K562 (cell line): ENCODE data around the gene ABR. TPM values are rescaled to one million over a fixed set of nuclear protein-coding genes. Genes with fewer than 3 reads are reported as not detected.

ENCODE experiments used
- ATAC-seq: fragments of 200-7000 bp; cut with Tn5 transposase; 3 replicates; pipeline ENCODE4 v1.9.1; 2020; ENCODE audit warnings: moderate library complexity
- BruUV-seq: library from RNA; stranded (reverse); fragments of 400-500 nt; replicated peaks from 2 replicates; lab custom pipeline; 2021; lab: Mats Ljungman, UMichigan
- CTCF ChIA-PET: fragments of 300-600 bp; formaldehyde crosslinking; extraction: SDS; loops from one replicate; lab custom pipeline; 2021; ENCODE audit warnings: low intra/inter-chr PET ratio; lab: Yijun Ruan, JAX
- POLR2A ChIA-PET: fragments of 300-600, 350-650 bp; sonication (Branson Sonifier 250); formaldehyde crosslinking; extraction: SDS; loops from one replicate; lab custom pipeline; 2021; ENCODE audit warnings: antibody characterized with exemption, inconsistent platforms; lab: Yijun Ruan, JAX
- DNase-seq, 4 experiments: peaks; one replicate each; pipeline versions ENCODE4 v3.0.0 to v3.0.0-alpha.2; 2011 to 2018; ENCODE audit warnings: low spot score in 3 of 4, mixed read lengths in 3 of 4; ENCODE audit errors: extremely low read depth in 1 of 4
- FAIRE-seq: peaks from 2 replicates; lab custom pipeline; 2011; peaks lifted over from hg19 to GRCh38; lab: Jason Lieb, UNC
- H2AFZ ChIP-seq: 2 replicates; pipeline ENCODE4 v1.6.0; 2011; ENCODE audit warnings: low read depth, low read length, control low read depth, inconsistent platforms
- H3K27ac ChIP-seq: fragments of 200-600 bp; 3 replicates; pipeline ENCODE4 v1.8.0; 2011; ENCODE audit warnings: low read depth, mild to moderate bottlenecking, control low read depth, inconsistent platforms, low read length, moderate library complexity, mixed read lengths; ENCODE audit errors: extremely low read depth
- H3K27me3 ChIP-seq, 2 experiments: fragments of 300-600 bp in 1 of 2; 2 replicates in 1 of 2; 3 replicates in 1 of 2; pipeline versions ENCODE4 v1.6.0 to v1.8.0; 2011; ENCODE audit warnings: inconsistent platforms in 2 of 2, low read length in 2 of 2, mild to moderate bottlenecking in 1 of 2, mixed read lengths in 1 of 2, moderate library complexity in 1 of 2; ENCODE audit not compliant: control insufficient read depth in 2 of 2, insufficient read depth in 2 of 2
- H3K36me3 ChIP-seq: fragments of 300-600 bp; 3 replicates; pipeline ENCODE4 v1.8.0; 2011; ENCODE audit warnings: mild to moderate bottlenecking, low read length, inconsistent platforms; ENCODE audit not compliant: control insufficient read depth, insufficient read depth
- H3K4me1 ChIP-seq, 2 experiments: fragments of 200-600 bp in 1 of 2; replicated peaks in 1 of 2; 2 replicates in 1 of 2; 3 replicates in 1 of 2; pipeline versions ENCODE4 v1.5.1 to v1.8.0; 2011; ENCODE audit warnings: inconsistent platforms in 2 of 2, low read length in 2 of 2, mild to moderate bottlenecking in 1 of 2, mixed read lengths in 1 of 2, moderate library complexity in 1 of 2; ENCODE audit not compliant: control insufficient read depth in 2 of 2, insufficient read depth in 2 of 2
- H3K4me2 ChIP-seq: 2 replicates; pipeline ENCODE4 v1.6.1; 2011; ENCODE audit warnings: low read length, control low read depth, inconsistent platforms, mixed read lengths; ENCODE audit not compliant: insufficient read depth
- H3K4me3 ChIP-seq: fragments of 200-600 bp; sonication (generic), shearing (Covaris generic); 2 replicates; pipeline ENCODE4 v1.5.1; 2016; ENCODE audit warnings: control low read depth, inconsistent platforms
- H3K79me2 ChIP-seq: fragments of 200-600 bp; 3 replicates; pipeline ENCODE4 v1.8.0; 2011; ENCODE audit warnings: low read length, inconsistent platforms; ENCODE audit not compliant: control insufficient read depth, insufficient read depth
- H3K9ac ChIP-seq, 2 experiments: 2 replicates each; pipeline versions ENCODE4 v1.6.0 to v1.6.1; 2011; ENCODE audit warnings: low read depth in 2 of 2, low read length in 2 of 2, control low read depth in 1 of 2, inconsistent platforms in 1 of 2, mild to moderate bottlenecking in 1 of 2, mixed read lengths in 1 of 2; ENCODE audit not compliant: insufficient read depth in 1 of 2
- H3K9me1 ChIP-seq: one replicate; pipeline ENCODE4 v1.6.0; 2011; ENCODE audit warnings: inconsistent platforms, mild to moderate bottlenecking, low read length, moderate library complexity; ENCODE audit not compliant: control insufficient read depth, insufficient read depth
- H3K9me3 ChIP-seq: replicated peaks from 2 replicates; pipeline ENCODE4 v1.5.1; 2011; ENCODE audit warnings: low read depth, low read length, inconsistent platforms; ENCODE audit not compliant: control insufficient read depth, insufficient read depth
- H4K20me1 ChIP-seq: replicated peaks from 2 replicates; pipeline ENCODE4 v1.6.1; 2011; ENCODE audit warnings: low read length, inconsistent platforms, mixed read lengths; ENCODE audit not compliant: control insufficient read depth, insufficient read depth
- E4F1 ChIP-seq: fragments of 250-450 bp; sonication (Bioruptor Pico); IDR thresholded peaks from 2 replicates; pipeline ENCODE4 v1.5.0; 2021; ENCODE audit warnings: mild to moderate bottlenecking, borderline replicate concordance
- FUS ChIP-seq: fragments of 200-400 bp; formaldehyde crosslinking; optimal IDR thresholded peaks from 2 replicates; pipeline ENCODE3; 2017; ENCODE audit warnings: low read depth, low read length
- HEY1 ChIP-seq: fragments of 250-450 bp; sonication (Bioruptor Pico); IDR thresholded peaks from 2 replicates; pipeline ENCODE4 v1.5.0; 2020; ENCODE audit warnings: mild to moderate bottlenecking, moderate library complexity, borderline replicate concordance
- HMGN3 ChIP-seq: IDR thresholded peaks from 2 replicates; pipeline ENCODE4 v1.6.1; 2011; ENCODE audit warnings: borderline replicate concordance, low read depth, mild to moderate bottlenecking, mixed read lengths, low read length; ENCODE audit not compliant: insufficient read length; ENCODE audit errors: extremely low read depth
- ID3 ChIP-seq, 2 experiments: fragments of 250-450 bp in 1 of 2; fragments of 450-650 bp in 1 of 2; sonication (Bioruptor Pico) in 1 of 2; IDR thresholded peaks; 2 replicates each; pipeline versions ENCODE4 v1.6.1 to v1.8.0; 2016 to 2021; ENCODE audit warnings: mild to moderate bottlenecking in 2 of 2, moderate library complexity in 2 of 2, missing compliant biosample characterization in 1 of 2, missing genetic modification characterization in 1 of 2
- NFXL1 ChIP-seq: fragments of 450-650 bp; formaldehyde crosslinking; IDR thresholded peaks from 2 replicates; pipeline ENCODE4 v1.4.0; 2021; ENCODE audit warnings: mild to moderate bottlenecking
- PURB ChIP-seq: sonication (generic); formaldehyde crosslinking; IDR thresholded peaks from 2 replicates; pipeline ENCODE4 v1.9.0; 2021; ENCODE audit warnings: low read depth, mild to moderate bottlenecking, missing genetic modification reagents
- ZBTB43 ChIP-seq: sonication (generic); formaldehyde crosslinking; IDR thresholded peaks from 2 replicates; pipeline ENCODE4 v1.8.0; 2023; ENCODE audit warnings: mild to moderate bottlenecking, missing genetic modification reagents
- ZNF444 ChIP-seq: fragments of 250-450 bp; sonication (Bioruptor Pico); IDR thresholded peaks from 2 replicates; pipeline ENCODE4 v1.4.0; 2020; ENCODE audit warnings: mild to moderate bottlenecking, moderate library complexity
- WGBS: fragments of 100-300 bp; shearing (Covaris generic); methylation state at CpG from one replicate; pipeline ENCODE4 v1.1.6; 2016; ENCODE audit warnings: low coverage, mixed read lengths; ENCODE audit not compliant: insufficient coverage; ENCODE audit errors: missing lambda C conversion rate; 5-methylcytosine and 5-hydroxymethylcytosine counted together
- in situ Hi-C: fragments of 300-500 bp; cut with MboI; formaldehyde crosslinking; loops from 4 replicates; pipeline ENCODE4 v1.15.0; 2018; ENCODE audit warnings: inconsistent platforms, mixed read lengths
- intact Hi-C: fragments of 100-400 bp; cut with micrococcal nuclease; formaldehyde crosslinking; loops from 2 replicates; pipeline ENCODE4 v1.14.2; 2022
- polyA plus RNA-seq, 8 experiments: library from polyadenylated mRNA; depleted of rRNA in 4 of 8; stranded (reverse) in 5 of 8; unstranded in 3 of 8; fragments of >200 nt; fragmentation: Nextera tagmentation in 2 of 8; fragmentation: Illumina TruSeq in 1 of 8; extraction: Ambion mirVana in 2 of 8; extraction: Trizol in 1 of 8; gene quantifications; 2 replicates each; pipeline versions ENCODE4 v1.2.1 to v1.2.3, GENCODE V29; 2011 to 2014; ENCODE audit warnings: inconsistent platforms in 1 of 8, missing spikeins in 1 of 8
- total RNA-seq, 7 experiments: library from RNA; depleted of rRNA in 6 of 7; stranded (reverse); fragments of >200 nt in 6 of 7; fragmentation: Illumina TruSeq in 2 of 7; extraction: Trizol in 2 of 7; gene quantifications; 2 replicates each; pipeline versions ENCODE4 v1.2.1 to v1.2.3, GENCODE V29; 2011 to 2021; ENCODE audit warnings: low replicate concordance in 1 of 7

Gene ABR
- total and polyA plus RNA-seq, 9 of the 15 experiments (the other 6 are each of a cell fraction or from before 2014, with no cell fraction given), result 0.07 to 1.6 (median 0.37) TPM; not detected in 1

- no peaks in the 10 kb centered on the region for H3K4me1 ChIP-seq
- H3K4me2 ChIP-seq, result no peak overlapping the region
- H3K9me3 ChIP-seq, result no peaks in the 10 kb centered on the region
- no peaks in the 10 kb centered on the region for H3K79me2 ChIP-seq
- FAIRE-seq, result no peak
- intact Hi-C loops, result no loop called here
- ChIA-PET POLR2A (no interaction called here), CTCF (no interaction called here)
- BruUV-seq, result no TSS peak
- in situ Hi-C loops, result no loop called here
- DNase-seq, result no peak
- TF ChIP-seq HMGN3 (no peak), ID3 (CRISPR knock-in tag; IDR thresholded peaks at IDR 0.05) (no peak), ID3 (tag; IDR thresholded peaks at IDR 0.05) (peak; percentile 47; the same call in 1 of the 2 replicates), ZNF444 (CRISPR knock-in tag) (no peak)
- no peak for ATAC-seq
- peaks cover 6 to 45% of the 10 kb centered on the region in 2 experiments; a peak in 3 of 5 replicates for H3K27me3 ChIP-seq
- no peak overlapping the region for H2AFZ ChIP-seq
- H3K9me1 ChIP-seq, result no peaks in the 10 kb centered on the region
- H4K20me1 ChIP-seq, result no peaks in the 10 kb centered on the region
- no peak overlapping the region for H3K27ac ChIP-seq
- no peaks in the 10 kb centered on the region for H3K36me3 ChIP-seq
- H3K4me3 ChIP-seq, result no peak overlapping the region
- WGBS, result 2% methylated on average over 18 of the region's 20 CpGs
- H3K9ac ChIP-seq, result no peak overlapping the region
Measured at GRCh38 chr17:957856-958421, 221.8 kb downstream of the ABR start.

- H4K20me1 ChIP-seq, result no peaks in the 10 kb centered on the region
- H3K27ac ChIP-seq, result no peak overlapping the region
- H2AFZ ChIP-seq, result no peak overlapping the region
- no peak for ATAC-seq
- intact Hi-C loops, result no loop called here
- no peaks in the 10 kb centered on the region for H3K36me3 ChIP-seq
- in situ Hi-C loops, result no loop called here
- no peaks in the 10 kb centered on the region for H3K9me1 ChIP-seq
- no TSS peak for BruUV-seq
- no peak for FAIRE-seq
- no peaks in the 10 kb centered on the region for H3K4me1 ChIP-seq
- DNase-seq, result peak in 1 of 4 experiments; percentile 12
- H3K9ac ChIP-seq, result no peak overlapping the region
- ChIA-PET CTCF (no interaction called here), POLR2A (interaction anchor here (0.9 kb wide), 1 partner anchor 14 kb away, joined by 3 read pairs; no protein-coding TSS in a partner anchor)
- H3K27me3 ChIP-seq, result peaks cover 6 to 41% of the 10 kb centered on the region in 2 experiments; a peak in 3 of 5 replicates
- no peak overlapping the region for H3K4me3 ChIP-seq
- H3K4me2 ChIP-seq, result no peak overlapping the region
- no peaks in the 10 kb centered on the region for H3K79me2 ChIP-seq
- 0% methylated on average over 6 of the region's 8 CpGs for WGBS
- H3K9me3 ChIP-seq, result no peaks in the 10 kb centered on the region
- TF ChIP-seq E4F1 (CRISPR knock-in tag) (no peak), FUS (no peak), NFXL1 (CRISPR knock-in tag) (no peak), PURB (CRISPR knock-in tag) (no peak), ZBTB43 (CRISPR knock-in tag) (no peak), HEY1 (CRISPR knock-in tag) (no peak)
Measured at GRCh38 chr17:956905-957304, 222.9 kb downstream of the ABR start.
